CD8-positive, alpha-beta memory T cell (primary cell): Measurements from ENCODE around the gene PSMA7. TPM values are rescaled to one million over a fixed set of nuclear protein-coding genes. Genes with fewer than 3 reads are reported as not detected.
A peak's percentile ranks its signal among the peaks of the same experiment; 100 is the strongest.
"Not testable (repeated sequence)": the region's sequence is repeated elsewhere in the genome, so short reads cannot be mapped to it uniquely, and the experiment has no call there.

Experiments
- CTCF ChIA-PET: fragments of 350-600 bp; sonication (Branson Sonifier 250); formaldehyde crosslinking; loops from one replicate; lab custom pipeline; 2021; ENCODE audit warnings: antibody characterized with exemption; lab: Charles Lee
- POLR2A ChIA-PET: fragments of 350-600 bp; sonication (Branson Sonifier 250); formaldehyde crosslinking; loops from one replicate; lab custom pipeline; 2021; ENCODE audit warnings: antibody characterized with exemption; lab: Charles Lee
- DNase-seq, 5 donors: peaks; one replicate each; pipeline versions ENCODE4 v3.0.0 to v3.0.0-alpha.2; 2020 to 2022; ENCODE audit warnings: mixed read lengths in 1 of 5
- H3K27ac ChIP-seq: one replicate; pipeline ENCODE4 v1.7.0; 2013; ENCODE audit warnings: low read depth, mild to moderate bottlenecking, low read length, moderate library complexity
- H3K27me3 ChIP-seq: 2 replicates; pipeline ENCODE4 v1.7.0; 2013; ENCODE audit warnings: low read length, mild to moderate bottlenecking; ENCODE audit not compliant: insufficient read depth, poor library complexity, severe bottlenecking
- H3K36me3 ChIP-seq: 2 replicates; pipeline ENCODE4 v1.7.0; 2013; ENCODE audit warnings: mild to moderate bottlenecking, low read length, moderate library complexity; ENCODE audit not compliant: insufficient read depth
- H3K4me1 ChIP-seq: 2 replicates; pipeline ENCODE4 v1.7.0; 2013; ENCODE audit warnings: mild to moderate bottlenecking, low read length, moderate library complexity; ENCODE audit not compliant: insufficient read depth
- H3K4me3 ChIP-seq: 2 replicates; pipeline ENCODE4 v1.7.0; 2013; ENCODE audit warnings: mild to moderate bottlenecking, low read length
- H3K9me3 ChIP-seq: 2 replicates; pipeline ENCODE4 v1.7.0; 2013; ENCODE audit warnings: mild to moderate bottlenecking, low read length
- H3K27ac Mint-ChIP-seq, 8 donors: one replicate each; pipeline ENCODE4 v1.8.0; 2020 to 2021; ENCODE audit warnings: mixed read lengths in 8 of 8, mild to moderate bottlenecking in 6 of 8, inconsistent platforms in 3 of 8, moderate library complexity in 3 of 8
- H3K27me3 Mint-ChIP-seq, 2 donors: one replicate each; pipeline ENCODE4 v1.8.0; 2020 to 2021; ENCODE audit warnings: mixed read lengths in 2 of 2, mild to moderate bottlenecking in 1 of 2, moderate library complexity in 1 of 2
- H3K36me3 Mint-ChIP-seq, 3 donors: one replicate each; pipeline ENCODE4 v1.8.0; 2020 to 2021; ENCODE audit warnings: mixed read lengths in 3 of 3, inconsistent platforms in 1 of 3, mild to moderate bottlenecking in 1 of 3
- H3K4me1 Mint-ChIP-seq, 3 donors: one replicate each; pipeline ENCODE4 v1.8.0; 2020 to 2021; ENCODE audit warnings: mixed read lengths in 3 of 3, inconsistent platforms in 1 of 3, mild to moderate bottlenecking in 1 of 3
- H3K4me3 Mint-ChIP-seq, 7 donors: one replicate each; pipeline ENCODE4 v1.8.0; 2020 to 2021; ENCODE audit warnings: mixed read lengths in 7 of 7, mild to moderate bottlenecking in 6 of 7, moderate library complexity in 4 of 7, inconsistent platforms in 2 of 7
- H3K9me3 Mint-ChIP-seq, 5 donors: one replicate each; pipeline ENCODE4 v1.8.0; 2020 to 2022; ENCODE audit warnings: mixed read lengths in 5 of 5, mild to moderate bottlenecking in 3 of 5, moderate library complexity in 2 of 5, inconsistent platforms in 1 of 5
- polyA plus RNA-seq: library from polyadenylated mRNA; unstranded; fragments of 300-500 nt; fragmentation: Illumina TruSeq; gene quantifications from one replicate; pipeline ENCODE4 v1.2.3, GENCODE V29; 2021
- total RNA-seq, 2 experiments: library from RNA; stranded (reverse); gene quantifications; one replicate each; pipeline ENCODE4 v1.2.3, GENCODE V29; 2021

The PSMA7 gene
- total and polyA plus RNA-seq, 3 experiments from 2014 or later, result 447 to 464 (median 459) TPM

- H3K27ac ChIP-seq, result no peak overlapping the region
- peaks cover 4% of the 10 kb centered on the region for H3K9me3 ChIP-seq
- H3K27me3 ChIP-seq, result no peaks in the 10 kb centered on the region
- POLR2A ChIA-PET, result no interaction called here
- peaks cover 10 to 23% (median 16%) of the 10 kb centered on the region in 3 donors for H3K36me3 Mint-ChIP-seq
- H3K4me3 Mint-ChIP-seq, result no peak overlapping the region
- H3K4me1 ChIP-seq, result peaks cover 9% of the 10 kb centered on the region
- no peaks in the 10 kb centered on the region for H3K9me3 Mint-ChIP-seq
- H3K4me1 Mint-ChIP-seq, result peaks cover 27 to 53% (median 35%) of the 10 kb centered on the region in 3 donors
- no peak overlapping the region for H3K27ac Mint-ChIP-seq
- DNase-seq, result no peak
- H3K4me3 ChIP-seq, result no peak overlapping the region
- CTCF ChIA-PET, result no interaction called here
- no peaks in the 10 kb centered on the region for H3K36me3 ChIP-seq
- H3K27me3 Mint-ChIP-seq, result peaks cover 0 to 2% of the 10 kb centered on the region in 2 donors
Observed at GRCh38 chr20:62148908-62149314, 5.7 kb upstream of the PSMA7 start.

GRCh38 chr20:62148383-62148782, 5.2 kb upstream of the PSMA7 start:
- H3K4me3 Mint-ChIP-seq, result peak overlapping the region in 1 of 7 donors; percentile 61
- H3K27me3 Mint-ChIP-seq, H3K4me3 ChIP-seq, H3K9me3 Mint-ChIP-seq, H3K27me3 ChIP-seq, CTCF ChIA-PET, H3K27ac Mint-ChIP-seq, H3K27ac ChIP-seq, H3K9me3 ChIP-seq, DNase-seq, POLR2A ChIA-PET, H3K36me3 ChIP-seq, H3K4me1 ChIP-seq: not testable (repeated sequence)
- peaks cover 27 to 53% (median 35%) of the 10 kb centered on the region in 3 donors for H3K4me1 Mint-ChIP-seq
- H3K36me3 Mint-ChIP-seq, result peaks cover 8 to 18% (median 10%) of the 10 kb centered on the region in 3 donors

GRCh38 chr20:62147528-62147927, 4.3 kb upstream of the PSMA7 start:
- Histone ChIP-seq H3K4me3 (no peak overlapping the region), H3K27me3 (no peaks in the 10 kb centered on the region), H3K9me3 (no peaks in the 10 kb centered on the region), H3K36me3 (no peaks in the 10 kb centered on the region), H3K4me1 (peaks cover 9% of the 10 kb centered on the region), H3K27ac (no peak overlapping the region)
- ChIA-PET POLR2A (no interaction called here), CTCF (no interaction called here)
- H3K27ac Mint-ChIP-seq, result peak overlapping the region in 2 of 8 donors; percentile 43 to 62
- DNase-seq, result no peak
- H3K36me3 Mint-ChIP-seq, result peaks cover 3 to 14% (median 5%) of the 10 kb centered on the region in 3 donors
- peaks cover 27 to 51% (median 30%) of the 10 kb centered on the region in 3 donors for H3K4me1 Mint-ChIP-seq
- H3K9me3 Mint-ChIP-seq, result no peaks in the 10 kb centered on the region
- H3K27me3 Mint-ChIP-seq, result peaks cover 0 to 2% of the 10 kb centered on the region in 2 donors
- peak overlapping the region in 2 of 7 donors; percentile 19 to 42 for H3K4me3 Mint-ChIP-seq

- H3K27ac ChIP-seq, result no peak overlapping the region
- no peak overlapping the region for H3K4me3 ChIP-seq
- Mint-ChIP-seq H3K27me3 (peaks cover 0 to 2% of the 10 kb centered on the region in 2 donors), H3K36me3 (peaks cover 0 to 15% (median 5%) of the 10 kb centered on the region in 3 donors), H3K9me3 (no peaks in the 10 kb centered on the region), H3K27ac (peak overlapping the region in 2 of 8 donors; percentile 43 to 62), H3K4me1 (peaks cover 27 to 51% (median 32%) of the 10 kb centered on the region in 3 donors), H3K4me3 (peak overlapping the region in 1 of 7 donors; percentile 42)
- H3K4me1 ChIP-seq, result peaks cover 10% of the 10 kb centered on the region
- no peaks in the 10 kb centered on the region for H3K9me3 ChIP-seq
- no peak for DNase-seq
- H3K27me3 ChIP-seq, result no peaks in the 10 kb centered on the region
- H3K36me3 ChIP-seq, result no peaks in the 10 kb centered on the region
- POLR2A ChIA-PET, result interaction anchor here (0.6 kb wide), 1 partner anchor 80 kb away, joined by 7 read pairs; no protein-coding TSS in a partner anchor
- CTCF ChIA-PET, result no interaction called here
Observed at GRCh38 chr20:62147125-62147524, 3.9 kb upstream of the PSMA7 start.

DNA sequence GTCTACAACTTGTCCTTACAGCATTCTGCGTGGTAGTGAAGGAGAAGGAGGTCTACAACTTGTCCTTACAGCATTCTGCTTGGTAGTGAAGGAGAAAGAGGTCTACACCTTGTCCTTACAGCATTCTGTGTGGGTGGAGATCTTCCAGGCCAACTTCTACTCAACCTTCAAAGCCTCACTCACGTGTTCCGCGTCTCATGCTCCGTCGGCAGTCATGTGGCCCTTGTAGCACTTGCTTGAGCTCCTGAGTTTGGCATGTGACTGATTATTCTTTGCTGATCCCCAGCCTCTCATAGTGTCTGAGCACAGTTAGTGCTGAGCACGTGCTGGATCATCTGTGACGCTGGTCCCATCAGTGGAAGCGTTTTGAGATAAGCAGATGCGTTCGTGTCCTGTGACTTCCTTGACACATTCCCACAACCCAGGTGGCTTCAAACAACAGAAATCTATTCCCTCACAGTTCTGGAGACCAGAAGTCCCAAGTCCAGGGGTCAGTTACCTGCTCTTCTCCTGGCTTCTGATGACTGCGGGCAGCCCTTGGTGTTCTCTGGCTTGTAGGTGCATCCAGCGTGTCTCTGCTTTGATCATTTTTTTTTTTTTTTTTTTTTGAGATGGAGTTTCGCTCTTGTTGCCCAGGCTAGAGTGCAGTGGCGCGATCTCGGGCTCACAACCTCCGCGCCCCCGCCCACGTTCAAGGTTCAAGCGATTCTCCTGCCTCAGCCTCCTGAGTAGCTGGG, 3.0 kb upstream of the PSMA7 start:
- POLR2A ChIA-PET, result interaction anchor here (0.6 kb wide), 1 partner anchor 79 kb away, joined by 7 read pairs; no protein-coding TSS in a partner anchor
- Histone ChIP-seq H3K4me3 (no peak overlapping the region), H3K4me1 (peaks cover 20% of the 10 kb centered on the region), H3K27ac (no peak overlapping the region), H3K9me3 (no peaks in the 10 kb centered on the region), H3K27me3 (no peaks in the 10 kb centered on the region), H3K36me3 (no peaks in the 10 kb centered on the region)
- Mint-ChIP-seq H3K9me3 (no peaks in the 10 kb centered on the region), H3K27me3 (peaks cover 0 to 2% of the 10 kb centered on the region in 2 donors), H3K36me3 (peaks cover 0 to 23% (median 5%) of the 10 kb centered on the region in 3 donors), H3K4me3 (peak overlapping the region in 4 of 7 donors; percentile 32 to 88 (median 54)), H3K27ac (peak overlapping the region in 3 of 8 donors; percentile 37 to 95 (median 89)), H3K4me1 (peaks cover 36 to 60% (median 41%) of the 10 kb centered on the region in 3 donors)
- CTCF ChIA-PET, result no interaction called here
- no peak for DNase-seq

- H3K9me3 Mint-ChIP-seq, result no peaks in the 10 kb centered on the region
- CTCF ChIA-PET, result no interaction called here
- H3K27ac Mint-ChIP-seq, result peak overlapping the region in 4 of 8 donors; percentile 70 to 95 (median 88)
- Histone ChIP-seq H3K27me3 (no peaks in the 10 kb centered on the region), H3K27ac (no peak overlapping the region), H3K36me3 (peaks cover 3% of the 10 kb centered on the region), H3K9me3 (no peaks in the 10 kb centered on the region), H3K4me1 (peaks cover 25% of the 10 kb centered on the region), H3K4me3 (no peak overlapping the region)
- POLR2A ChIA-PET, result no interaction called here
- H3K4me1 Mint-ChIP-seq, result peaks cover 42 to 65% (median 47%) of the 10 kb centered on the region in 3 donors
- H3K36me3 Mint-ChIP-seq, result peaks cover 0 to 26% (median 5%) of the 10 kb centered on the region in 3 donors
- H3K4me3 Mint-ChIP-seq, result peak overlapping the region; percentile 41 to 88 (median 83)
- H3K27me3 Mint-ChIP-seq, result peaks cover 0 to 2% of the 10 kb centered on the region in 2 donors
- no peak for DNase-seq
Observed at GRCh38 chr20:62145688-62146018, 2.5 kb upstream of the PSMA7 start.

DNA sequence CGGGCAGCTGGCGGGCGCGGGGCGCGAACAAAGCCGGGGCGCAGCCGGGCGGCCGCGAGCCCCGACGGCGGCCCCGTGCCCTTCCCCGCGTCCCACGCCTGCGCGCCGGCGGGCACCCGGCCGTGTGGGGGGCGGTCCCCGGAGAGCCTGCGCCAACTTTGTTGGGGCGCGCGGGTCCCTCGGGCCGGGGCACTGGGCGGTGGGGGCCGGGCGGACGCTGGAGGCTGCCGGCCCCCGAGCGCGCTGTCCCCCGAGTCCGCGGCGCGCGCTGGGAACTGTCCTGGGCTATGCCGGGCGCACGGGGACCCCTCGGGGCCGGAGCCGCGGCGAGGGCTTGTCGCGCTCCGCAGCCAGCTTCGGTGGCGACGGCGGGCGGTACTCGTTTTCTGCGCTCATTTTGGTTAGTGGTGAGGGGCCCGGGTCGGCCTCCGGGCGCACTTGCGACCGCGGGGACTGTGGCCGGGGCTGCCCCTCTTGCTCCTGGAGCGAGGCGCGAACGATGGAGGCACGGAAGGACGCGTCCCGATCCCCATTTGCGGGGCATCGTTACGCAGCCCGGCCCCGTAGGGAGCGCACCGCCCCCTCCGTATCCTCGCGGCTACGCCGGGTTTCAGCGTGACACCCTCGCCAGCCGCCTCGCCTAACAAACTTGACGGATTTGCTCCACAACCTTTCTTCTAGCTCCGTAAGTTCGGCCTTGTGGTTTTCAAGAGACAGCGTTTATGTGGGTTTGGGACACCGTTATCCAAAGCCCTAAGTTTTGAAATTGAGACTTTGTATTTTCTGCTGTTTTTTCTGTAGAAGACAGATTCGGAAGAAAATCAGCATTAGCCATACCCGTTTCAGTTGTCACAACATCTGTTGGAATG, 997 bp upstream of the PSMA7 start:
- H3K36me3 ChIP-seq, result peaks cover 18% of the 10 kb centered on the region
- ChIA-PET CTCF (interaction anchor here (1.2 to 2.3 kb wide), 2 partner anchors 12 to 133 kb away, joined by 3 to 7 read pairs; no protein-coding TSS in a partner anchor), POLR2A (interaction anchor here (0.7 to 3.0 kb wide), 4 partner anchors 10 to 133 kb away, joined by 3 to 21 read pairs (median 4); partner anchors contain the start of genes LSM14B and TAF4)
- H3K9me3 ChIP-seq, result no peaks in the 10 kb centered on the region
- H3K4me1 ChIP-seq, result peaks cover 29% of the 10 kb centered on the region
- peak overlapping the region; percentile 3 for H3K27ac ChIP-seq
- peak overlapping the region; percentile 78 to 88 (median 86) for H3K4me3 Mint-ChIP-seq
- H3K36me3 Mint-ChIP-seq, result peaks cover 0 to 37% (median 3%) of the 10 kb centered on the region in 3 donors
- H3K27me3 ChIP-seq, result no peaks in the 10 kb centered on the region
- H3K4me1 Mint-ChIP-seq, result peaks cover 41 to 67% (median 44%) of the 10 kb centered on the region in 3 donors
- H3K27me3 Mint-ChIP-seq, result peaks cover 0 to 2% of the 10 kb centered on the region in 2 donors
- peak overlapping the region; percentile 61 for H3K4me3 ChIP-seq
- DNase-seq, result peak in 4 of 5 donors; percentile 27 to 46 (median 32)
- H3K9me3 Mint-ChIP-seq, result no peaks in the 10 kb centered on the region
- H3K27ac Mint-ChIP-seq, result peak overlapping the region; percentile 18 to 95 (median 84)
